ENCODE measurements around the gene CSRP1. TPM values are rescaled to one million over a fixed set of nuclear protein-coding genes. Genes with fewer than 3 reads are reported as not detected.
A peak's percentile ranks its signal among the peaks of the same experiment; 100 is the strongest.

Gene CSRP1
- total and polyA plus RNA-seq, 2 of the 13 experiments (the other 11 are each of a cell fraction or from before 2014, with no cell fraction given) = 17.7 to 68.9 TPM

GRCh38 chr1:201468844-201469644 is 37.9 kb downstream of the CSRP1 start, which contains the start of gene PHLDA3 (continued):
- peak; percentile 42; the same call in 1 of the 2 replicates for TF ChIP-seq ETV5 (CRISPR knock-in tag; IDR thresholded peaks at IDR 0.05; ENCODE audit: borderline replicate concordance)
- TF ChIP-seq MYPOP (CRISPR knock-in tag; IDR thresholded peaks at IDR 0.05) = peak; percentile 92
- 0 out of 2 replicates have a peak, but pooled peaks have one; percentile 19 for TF ChIP-seq ARID2 (CRISPR knock-in tag; IDR thresholded peaks at IDR 0.05; ENCODE audit: borderline replicate concordance)
- TF ChIP-seq KDM6A (CRISPR knock-in tag; IDR thresholded peaks at IDR 0.05; ENCODE audit: low read depth) = 0 out of 2 replicates have a peak, but pooled peaks have one; percentile 17
- peak; percentile 29; the same call in 1 of the 2 replicates for TF ChIP-seq ZNF747 (CRISPR knock-in tag; IDR thresholded peaks at IDR 0.05; ENCODE audit: borderline replicate concordance)
- TF ChIP-seq ZHX1 (CRISPR knock-in tag; IDR thresholded peaks at IDR 0.05; ENCODE audit: low read depth) = 0 out of 2 replicates have a peak, but pooled peaks have one; percentile 25
- peak; percentile 59 for TF ChIP-seq CEBPG (CRISPR knock-in tag; IDR thresholded peaks at IDR 0.05)
- TF ChIP-seq ZNF264 (CRISPR knock-in tag; IDR thresholded peaks at IDR 0.05) = 0 out of 2 replicates have a peak, but pooled peaks have one; percentile 17
- 0 out of 2 replicates have a peak, but pooled peaks have one; percentile 43 for TF ChIP-seq HDAC2 (CRISPR knock-in tag; IDR thresholded peaks at IDR 0.05)
- 0 out of 2 replicates have a peak, but pooled peaks have one; percentile 25 for TF ChIP-seq PAXIP1 (CRISPR knock-in tag; conservative IDR thresholded peaks at IDR 0.05)
- TF ChIP-seq HNRNPK (IDR thresholded peaks at IDR 0.05; ENCODE audit: low read depth, low read length, poor library complexity, severe bottlenecking) = peak; percentile 84
- no peak for TF ChIP-seq HNF4A (CRISPR knock-in tag; IDR thresholded peaks at IDR 0.05)
- TF ChIP-seq TOPORS (CRISPR knock-in tag; IDR thresholded peaks at IDR 0.05) = 0 out of 2 replicates have a peak, but pooled peaks have one; percentile 34
- peak; percentile 19; the same call in 1 of the 2 replicates for TF ChIP-seq ZNF431 (CRISPR knock-in tag; IDR thresholded peaks at IDR 0.05; ENCODE audit: borderline replicate concordance, low read depth)
- peak; percentile 72 for TF ChIP-seq MED8 (CRISPR knock-in tag; IDR thresholded peaks at IDR 0.05; ENCODE audit: insufficient replicate concordance)
- TF ChIP-seq FOXA3 (CRISPR knock-in tag; IDR thresholded peaks at IDR 0.05) = peak; percentile 37; the same call in 1 of the 2 replicates
- TF ChIP-seq ZNF121 (CRISPR knock-in tag; IDR thresholded peaks at IDR 0.05) = peak; percentile 29; the same call in 1 of the 2 replicates
- peak; percentile 45 for TF ChIP-seq SKI (IDR thresholded peaks at IDR 0.05; ENCODE audit: partially characterized antibody)
- no peak; the same call in 1 of the 2 replicates for TF ChIP-seq ZNF776 (CRISPR knock-in tag; IDR thresholded peaks at IDR 0.05)
- 0 out of 2 replicates have a peak, but pooled peaks have one; percentile 15 for TF ChIP-seq ZNF275 (CRISPR knock-in tag; IDR thresholded peaks at IDR 0.05; ENCODE audit: borderline replicate concordance)
